ENCODE measurements around the gene CES3.
A peak's percentile ranks its signal among the peaks of the same experiment; 100 is the strongest.

The CES3 gene
- 0.13 to 0.31 reads per million in 2 donors for total RNA-seq

- no peak for DNase-seq
Observed at GRCh38 chr16:66961065-66961744, at the start of gene CES3. Gene CES3 (plus strand): TSS chr16:66961266. CDS start chr16:66961308, 42 bp downstream.

GRCh38 chr16:66911801-66912200 lies 49.3 kb upstream of the CES3 start:
- no peak for DNase-seq

GRCh38 chr16:66913081-66913480 lies 48.0 kb upstream of the CES3 start:
- DNase-seq, result no peak

GRCh38 chr16:66913711-66914110 lies 47.4 kb upstream of the CES3 start:
- no peak for DNase-seq

GRCh38 chr16:66914541-66914940 lies 46.5 kb upstream of the CES3 start:
- DNase-seq, result no peak

- no peak for DNase-seq
Observed at GRCh38 chr16:66915041-66915440, 46.0 kb upstream of the CES3 start.

GRCh38 chr16:66916518-66916917 lies 44.5 kb upstream of the CES3 start:
- DNase-seq, result no peak

- DNase-seq, result no peak
Observed at GRCh38 chr16:66917741-66918140, 43.3 kb upstream of the CES3 start.

- DNase-seq, result no peak
Observed at GRCh38 chr16:66918355-66918754, 42.7 kb upstream of the CES3 start.

GRCh38 chr16:66918803-66919568 lies 42.1 kb upstream of the CES3 start, which contains the start of gene CDH16:
Gene CDH16 (minus strand): TSS chr16:66918885. CDS start chr16:66918065, 820 bp downstream.
- no peak for DNase-seq

GRCh38 chr16:66919569-66920298 lies 41.3 kb upstream of the CES3 start:
- DNase-seq, result no peak

GRCh38 chr16:66920299-66920590 lies 40.8 kb upstream of the CES3 start:
- no peak for DNase-seq

GRCh38 chr16:66920924-66921680 lies 40.0 kb upstream of the CES3 start:
- DNase-seq, result no peak

GRCh38 chr16:66921729-66922450 lies 39.2 kb upstream of the CES3 start:
- DNase-seq, result no peak

GRCh38 chr16:66923247-66923731 lies 37.8 kb upstream of the CES3 start:
- no peak for DNase-seq

- no peak for DNase-seq
Observed at GRCh38 chr16:66923866-66924265, 37.2 kb upstream of the CES3 start.

GRCh38 chr16:66924527-66925321 lies 36.3 kb upstream of the CES3 start:
- peak; percentile 34 for DNase-seq

- no peak for DNase-seq
Observed at GRCh38 chr16:66925322-66925840, 35.7 kb upstream of the CES3 start, which contains the start of gene RRAD. Gene RRAD (minus strand): TSS chr16:66925535. CDS start chr16:66925179, 356 bp downstream.

- no peak for DNase-seq
Observed at GRCh38 chr16:66926171-66926947, 34.7 kb upstream of the CES3 start.

- no peak for DNase-seq
Observed at GRCh38 chr16:66926961-66927436, 34.1 kb upstream of the CES3 start.

Data from activated gamma-delta T cell (primary cell).